OCI-LY1 (cell line): ENCODE measurements around the gene ZNF263.

Experiments used
- H2AFZ ChIP-seq: fragments of 200-600 bp; sonication (generic), shearing (Covaris generic); 2 replicates; pipeline ENCODE4 v1.6.0; 2014; ENCODE audit warnings: antibody characterized with exemption, mild to moderate bottlenecking, low read length
- H3F3A ChIP-seq: fragments of 200-600 bp; sonication (generic), shearing (Covaris generic); 2 replicates; pipeline ENCODE4 v1.6.0; 2014; ENCODE audit warnings: mild to moderate bottlenecking, antibody characterized with exemption, low read length, moderate library complexity; ENCODE audit not compliant: insufficient read depth
- H3K27ac ChIP-seq: fragments of 200-600 bp; sonication (generic); 2 replicates; pipeline ENCODE4 v1.5.1; 2014; ENCODE audit warnings: low read length, mixed run types, mild to moderate bottlenecking, low read depth; ENCODE audit not compliant: poor library complexity, severe bottlenecking
- H3K27me3 ChIP-seq: fragments of 200-600 bp; sonication (generic); 2 replicates; pipeline ENCODE4 v1.6.0; 2014; ENCODE audit warnings: antibody characterized with exemption, mild to moderate bottlenecking, low read length, moderate library complexity; ENCODE audit not compliant: insufficient read depth
- H3K36me3 ChIP-seq: fragments of 200-600 bp; sonication (generic); 2 replicates; pipeline ENCODE4 v1.6.1; 2014; ENCODE audit warnings: mild to moderate bottlenecking, antibody characterized with exemption, low read length, moderate library complexity, mixed read lengths; ENCODE audit not compliant: insufficient read depth
- H3K4me1 ChIP-seq: fragments of 200-600 bp; sonication (generic); 2 replicates; pipeline ENCODE4 v1.5.1; 2014; ENCODE audit warnings: mild to moderate bottlenecking, low read length, moderate library complexity; ENCODE audit not compliant: insufficient read depth, severe bottlenecking
- H3K4me2 ChIP-seq: fragments of 200-600 bp; sonication (generic), shearing (Covaris generic); 2 replicates; pipeline ENCODE4 v1.6.1; 2014; ENCODE audit warnings: low read length
- H3K4me3 ChIP-seq: fragments of 200-600 bp; sonication (generic); 2 replicates; pipeline ENCODE4 v1.5.1; 2014; ENCODE audit warnings: low read length, low read depth, mild to moderate bottlenecking, mixed read lengths; ENCODE audit not compliant: poor library complexity, severe bottlenecking
- H3K79me2 ChIP-seq: fragments of 200-600 bp; shearing (Covaris generic); 2 replicates; pipeline ENCODE4 v1.6.1; 2016; ENCODE audit warnings: mixed run types, low read length, mixed read lengths; ENCODE audit not compliant: insufficient read depth
- H3K9ac ChIP-seq: fragments of 200-600 bp; sonication (generic), shearing (Covaris generic); 2 replicates; pipeline ENCODE4 v1.6.1; 2014; ENCODE audit warnings: mild to moderate bottlenecking, low read length, mixed read lengths
- H3K9me2 ChIP-seq: fragments of 200-600 bp; sonication (generic), shearing (Covaris generic); 2 replicates; pipeline ENCODE4 v1.6.1; 2014; ENCODE audit warnings: low read depth, mild to moderate bottlenecking, low read length, mixed read lengths
- H3K9me3 ChIP-seq: fragments of 200-600 bp; shearing (Covaris generic); 2 replicates; pipeline ENCODE4 v1.6.1; 2014; ENCODE audit warnings: low read length, mixed read lengths
- H4K20me1 ChIP-seq: fragments of 200-600 bp; sonication (generic), shearing (Covaris generic); 2 replicates; pipeline ENCODE4 v1.6.0; 2016; ENCODE audit warnings: mild to moderate bottlenecking, low read length; ENCODE audit not compliant: insufficient read depth
- CTCF ChIP-seq: fragments of 200-600 bp; sonication (generic), shearing (Covaris generic); IDR thresholded peaks from 2 replicates; pipeline ENCODE4 v1.5.1; 2017; ENCODE audit warnings: mild to moderate bottlenecking, antibody characterized with exemption, low read length, moderate library complexity, mixed read lengths
- EZH2 ChIP-seq: fragments of 200-600 bp; sonication (generic), shearing (Covaris generic); IDR thresholded peaks from 2 replicates; pipeline ENCODE4 v1.8.0; 2017; ENCODE audit warnings: borderline replicate concordance, mixed run types, mild to moderate bottlenecking, antibody characterized with exemption, low read length, moderate library complexity, mixed read lengths

ZNF263 gene

GRCh38 chr16:3305109-3306068 is 22.1 kb downstream of the ZNF263 start, which contains the start of the genes TIGD7 and ZNF75A:
Gene TIGD7, minus strand, starts transcription at chr16:3305430. Its CDS starts 4,816 bp downstream, at chr16:3300614.
Gene ZNF75A, plus strand, starts transcription at chr16:3305497. Its CDS starts 2,932 bp downstream, at chr16:3308429.
- peak within 1 kb of the TSS; percentile 69 for H3K4me2 ChIP-seq
- peaks cover 15% of the 10 kb centered on the region for H3K9me3 ChIP-seq
- peaks cover 16% of the 10 kb centered on the region for H3K4me1 ChIP-seq
- H3K9ac ChIP-seq, result peak within 1 kb of the TSS; percentile 65
- H3F3A ChIP-seq, result no peaks in the 10 kb centered on the region
- H2AFZ ChIP-seq, result 0 out of 2 replicates have a peak within 1 kb of the TSS, but pooled peaks have one; percentile 11
- H3K27ac ChIP-seq, result no peak within 1 kb of the TSS
- TF ChIP-seq EZH2 (no peak), CTCF (0 out of 2 replicates have a peak, but pooled peaks have one; percentile 14)
- H3K27me3 ChIP-seq, result no peaks in the 10 kb centered on the region
- peak within 1 kb of the TSS; percentile 68 for H3K4me3 ChIP-seq
- H3K9me2 ChIP-seq, result no peaks in the 10 kb centered on the region
- H4K20me1 ChIP-seq, result no peaks in the 10 kb centered on the region
- H3K36me3 ChIP-seq, result peaks cover 44% of the 10 kb centered on the region
- H3K79me2 ChIP-seq, result no peaks in the 10 kb centered on the region

GRCh38 chr16:3306078-3306477 is 22.8 kb downstream of the ZNF263 start:
- H4K20me1 ChIP-seq, result no peaks in the 10 kb centered on the region
- peak overlapping the region; percentile 69 for H3K4me2 ChIP-seq
- H3K79me2 ChIP-seq, result no peaks in the 10 kb centered on the region
- H3K36me3 ChIP-seq, result peaks cover 38% of the 10 kb centered on the region
- no peaks in the 10 kb centered on the region for H3F3A ChIP-seq
- H3K27me3 ChIP-seq, result no peaks in the 10 kb centered on the region
- TF ChIP-seq CTCF (no peak), EZH2 (no peak)
- H3K27ac ChIP-seq, result no peak overlapping the region
- H3K4me1 ChIP-seq, result peaks cover 16% of the 10 kb centered on the region
- peaks cover 14% of the 10 kb centered on the region for H3K9me3 ChIP-seq
- no peak overlapping the region for H2AFZ ChIP-seq
- H3K9me2 ChIP-seq, result no peaks in the 10 kb centered on the region
- H3K9ac ChIP-seq, result peak overlapping the region; percentile 65; the same call in 1 of the 2 replicates
- H3K4me3 ChIP-seq, result peak overlapping the region; percentile 68

- no peak overlapping the region for H3K4me2 ChIP-seq
- peaks cover 15% of the 10 kb centered on the region for H3K9me3 ChIP-seq
- no peak overlapping the region for H2AFZ ChIP-seq
- no peaks in the 10 kb centered on the region for H3F3A ChIP-seq
- TF ChIP-seq EZH2, result no peak
- no peak for TF ChIP-seq CTCF
- H3K27ac ChIP-seq, result no peak overlapping the region
- H3K79me2 ChIP-seq, result no peaks in the 10 kb centered on the region
- no peaks in the 10 kb centered on the region for H3K9me2 ChIP-seq
- H3K4me1 ChIP-seq, result no peaks in the 10 kb centered on the region
- no peaks in the 10 kb centered on the region for H3K27me3 ChIP-seq
- no peaks in the 10 kb centered on the region for H4K20me1 ChIP-seq
- peaks cover 64% of the 10 kb centered on the region for H3K36me3 ChIP-seq
- no peak overlapping the region for H3K4me3 ChIP-seq
- no peak overlapping the region for H3K9ac ChIP-seq
Measured at GRCh38 chr16:3311496-3311895, 28.2 kb downstream of the ZNF263 start.
